GM18868 (cell line): Measurements from ENCODE around the gene MAP1LC3A.

Source experiments
- ATAC-seq: cut with Tn5 transposase; IDR thresholded peaks from one replicate; pipeline ENCODE4 v1.9.1; 2021; ENCODE audit warnings: mild to moderate bottlenecking, moderate library complexity; ENCODE audit not compliant: unreplicated experiment

MAP1LC3A gene

DNA sequence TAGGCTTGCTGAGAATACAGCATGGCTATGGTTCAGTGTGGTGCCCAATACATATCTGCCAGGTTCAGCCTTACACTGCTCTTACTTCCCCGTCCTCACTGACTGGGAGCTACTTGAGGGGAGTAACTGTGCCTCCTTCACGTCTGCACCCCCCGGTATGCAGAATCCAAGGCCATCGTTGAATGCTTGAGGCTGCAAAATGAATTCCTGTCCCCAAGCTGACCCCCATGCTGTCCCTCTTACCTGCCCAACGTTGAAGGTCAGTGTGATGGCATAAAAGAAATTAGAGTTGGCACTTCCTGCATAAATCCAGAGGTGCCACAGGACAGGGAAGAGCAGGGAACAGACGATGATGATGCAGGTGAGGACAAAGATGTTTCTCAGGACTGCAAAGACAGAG lies 16.3 kb downstream of the MAP1LC3A start:
- no peak for ATAC-seq

DNA sequence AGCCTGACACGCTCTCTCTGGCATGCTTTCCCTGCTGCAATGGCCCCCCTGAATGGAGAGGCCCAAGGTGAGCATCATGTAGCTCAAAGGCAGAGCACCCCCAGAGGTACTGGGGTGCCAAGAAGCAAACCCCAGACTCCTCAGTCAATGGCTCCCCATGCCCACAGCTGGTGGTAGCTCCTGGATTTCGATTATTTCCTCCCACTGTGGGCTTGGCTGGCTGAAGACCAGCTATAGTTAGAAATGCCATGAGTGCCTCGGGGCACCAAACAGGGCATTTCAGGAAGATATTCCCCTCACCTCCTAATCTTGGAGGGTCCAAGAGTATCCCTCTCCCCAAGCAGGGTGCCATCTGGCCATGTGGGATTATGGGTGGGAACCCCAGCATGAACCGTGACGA lies 16.8 kb downstream of the MAP1LC3A start:
- no peak for ATAC-seq

DNA sequence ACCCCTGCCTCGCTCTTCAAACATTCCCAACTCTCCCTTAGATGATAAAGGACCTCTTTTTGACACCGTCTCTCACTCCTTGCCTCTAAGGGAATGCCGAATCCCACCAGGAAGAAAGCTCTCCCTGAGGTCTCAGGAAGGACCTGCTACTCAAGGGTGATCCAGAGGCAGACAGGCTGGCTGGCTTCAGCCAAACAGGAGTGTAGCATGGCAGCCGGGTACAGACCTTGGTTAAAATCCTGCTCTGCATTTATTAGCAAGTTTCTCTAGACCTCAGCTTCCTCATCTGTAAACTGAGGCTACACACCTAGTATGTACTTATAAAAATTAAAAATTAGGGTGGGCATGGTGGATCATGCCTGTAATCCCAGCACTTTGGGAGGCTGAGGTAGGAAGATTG lies 17.2 kb downstream of the MAP1LC3A start:
- no peak for ATAC-seq

DNA sequence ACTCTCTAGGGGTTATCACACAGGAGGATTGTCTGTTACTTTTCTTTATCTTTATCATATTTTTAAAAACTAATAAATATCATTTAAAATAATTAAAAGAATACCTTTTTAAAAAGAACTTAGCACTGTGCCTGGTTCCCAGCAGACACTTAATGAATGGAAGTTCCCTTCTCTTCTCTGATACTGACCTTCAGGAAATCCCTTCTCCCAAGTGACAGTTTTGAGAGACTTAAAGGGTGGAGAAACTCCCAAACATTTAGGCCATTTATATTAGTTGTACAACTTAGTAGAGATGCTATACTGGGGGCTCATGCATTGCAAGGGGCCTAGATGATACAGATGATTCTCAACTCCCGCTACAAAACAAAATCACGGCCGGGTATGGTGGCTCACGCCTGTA lies 18.5 kb downstream of the MAP1LC3A start:
- ATAC-seq, result no peak

GRCh38 chr20:34578025-34578424 lies 19.5 kb downstream of the MAP1LC3A start:
- no peak for ATAC-seq

DNA sequence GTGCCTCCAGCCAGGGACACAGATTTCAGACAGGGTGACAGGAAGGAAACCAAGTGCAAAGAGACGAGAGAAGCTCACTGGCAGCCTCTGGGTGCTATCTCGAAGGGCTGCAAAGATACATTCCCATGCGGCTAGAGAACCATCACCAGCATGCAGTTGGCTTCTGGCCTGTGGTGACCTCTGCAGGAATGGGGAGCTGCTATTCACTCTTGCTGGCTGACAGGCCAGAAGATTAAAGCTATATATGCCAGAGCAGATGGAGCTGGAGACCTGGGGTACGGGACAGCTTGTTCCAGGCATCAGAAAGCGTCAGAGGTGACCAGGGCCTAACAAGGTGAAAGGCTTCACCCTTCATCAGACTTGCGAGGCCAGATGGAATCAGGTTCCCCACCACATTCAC lies 20.0 kb downstream of the MAP1LC3A start:
- no peak for ATAC-seq

DNA sequence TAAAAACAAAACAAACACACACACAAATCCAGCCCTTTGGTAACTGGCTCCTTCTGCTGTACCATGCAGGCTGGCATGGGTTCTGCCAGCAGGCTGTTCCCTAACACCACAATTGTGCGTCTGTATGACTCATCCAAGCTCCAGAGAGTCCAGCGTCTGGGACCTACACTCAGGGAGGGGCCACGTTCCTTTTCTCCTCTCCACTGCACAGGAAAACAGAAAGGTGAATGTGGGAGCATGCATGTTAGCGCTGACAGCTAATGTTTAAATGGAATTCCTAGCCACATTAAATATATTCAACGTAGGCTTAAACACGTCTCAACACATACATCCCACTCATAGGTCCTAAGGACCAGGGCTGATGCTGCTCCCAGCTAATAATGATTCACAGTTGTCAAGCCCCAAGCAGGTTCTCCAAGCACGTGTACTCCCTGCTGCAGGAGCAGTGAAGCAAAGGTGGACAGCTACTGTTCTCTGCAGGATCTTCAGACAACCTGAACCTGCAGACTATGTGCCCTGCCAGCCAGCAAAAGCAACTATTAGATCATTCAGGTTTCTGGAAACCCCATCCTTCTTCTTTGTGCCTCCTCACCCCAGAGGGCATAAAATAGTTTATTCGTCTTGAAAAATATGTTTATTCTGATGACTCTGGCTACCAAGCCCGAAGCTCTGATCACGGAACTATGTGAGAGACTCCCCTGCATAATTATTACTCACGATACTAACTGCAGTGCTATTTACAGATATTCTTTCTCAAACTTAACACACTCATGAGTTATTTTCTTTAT lies 20.9 kb downstream of the MAP1LC3A start:
- no peak for ATAC-seq

- peak; percentile 58 for ATAC-seq
These were observed 21.7 kb downstream of the MAP1LC3A start for GRCh38 chr20:34579979-34580940.

- peak; percentile 45 for ATAC-seq
These were observed 23.0 kb downstream of the MAP1LC3A start for GRCh38 chr20:34581341-34582184.

DNA sequence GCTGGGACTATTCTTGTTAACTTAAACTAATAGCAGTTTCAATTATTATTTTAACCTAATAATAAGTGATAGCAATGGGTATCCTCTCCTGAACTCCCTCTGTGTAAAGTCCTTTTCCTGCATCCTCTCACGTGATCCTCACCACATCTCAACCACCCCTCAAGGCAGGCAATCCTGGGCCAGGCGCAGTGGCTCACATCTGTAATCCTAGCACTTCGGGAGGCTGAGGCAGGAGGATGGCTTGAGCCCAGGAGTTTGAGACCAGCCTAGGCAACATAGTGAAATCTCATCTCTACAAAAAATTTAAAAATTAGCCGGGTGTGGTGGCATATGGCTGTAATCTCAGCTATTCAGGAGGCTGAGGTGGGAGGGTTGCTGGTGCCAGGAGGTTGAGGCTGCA lies 23.7 kb downstream of the MAP1LC3A start:
- ATAC-seq, result no peak

GRCh38 chr20:34582911-34583310 lies 24.4 kb downstream of the MAP1LC3A start:
- no peak for ATAC-seq

DNA sequence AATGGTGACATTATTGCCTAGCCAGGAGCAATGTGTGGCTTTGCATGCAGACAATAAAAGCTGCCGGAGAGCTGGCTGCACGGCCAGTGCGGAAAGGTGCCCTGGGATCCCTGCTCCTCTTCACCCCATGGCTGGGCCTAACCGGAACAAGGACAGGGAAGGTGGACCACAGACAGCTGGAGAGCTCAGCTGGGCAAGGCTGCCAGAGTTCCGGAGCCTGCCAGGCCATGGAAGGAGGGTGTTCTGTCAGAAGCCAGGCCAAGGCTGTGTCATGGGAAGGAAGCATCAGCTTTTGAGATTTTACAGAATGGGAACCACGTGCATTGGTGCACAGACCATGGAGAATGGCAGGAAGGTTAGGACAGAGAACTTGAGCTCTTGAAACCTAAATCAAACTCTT lies 25.0 kb downstream of the MAP1LC3A start:
- no peak for ATAC-seq

- ATAC-seq, result no peak
These were observed 26.5 kb downstream of the MAP1LC3A start for GRCh38 chr20:34585019-34585418.

GRCh38 chr20:34586488-34587163 lies 28.1 kb downstream of the MAP1LC3A start:
- ATAC-seq, result no peak

GRCh38 chr20:34595377-34596184 lies 37.1 kb downstream of the MAP1LC3A start:
- no peak for ATAC-seq

- no peak for ATAC-seq
These were observed 42.6 kb downstream of the MAP1LC3A start for GRCh38 chr20:34600892-34601653.

- no peak for ATAC-seq
These were observed 46.7 kb downstream of the MAP1LC3A start for GRCh38 chr20:34604980-34605788.

- no peak for ATAC-seq
These were observed 48.5 kb downstream of the MAP1LC3A start for GRCh38 chr20:34607066-34607465.
